Renal cortical epithelial cell (primary cell): ENCODE data around the gene GPR137B. TPM values are rescaled to one million over a fixed set of nuclear protein-coding genes. Genes with fewer than 3 reads are reported as not detected.
"Not testable (repeated sequence)": the region's sequence is repeated elsewhere in the genome, so short reads cannot be mapped to it uniquely, and the experiment has no call there.

Experiments used
- DNase-seq: peaks from one replicate; pipeline ENCODE4 v3.0.0-alpha.2; 2011; ENCODE audit warnings: low read depth
- total RNA-seq: library from RNA; depleted of rRNA; stranded (reverse); fragments of >200 nt; gene quantifications from 2 replicates; pipeline ENCODE4 v1.2.3, GENCODE V29; 2014

GPR137B gene
- total RNA-seq, 1 donor from 2014 or later, result 12.2 TPM

DNA sequence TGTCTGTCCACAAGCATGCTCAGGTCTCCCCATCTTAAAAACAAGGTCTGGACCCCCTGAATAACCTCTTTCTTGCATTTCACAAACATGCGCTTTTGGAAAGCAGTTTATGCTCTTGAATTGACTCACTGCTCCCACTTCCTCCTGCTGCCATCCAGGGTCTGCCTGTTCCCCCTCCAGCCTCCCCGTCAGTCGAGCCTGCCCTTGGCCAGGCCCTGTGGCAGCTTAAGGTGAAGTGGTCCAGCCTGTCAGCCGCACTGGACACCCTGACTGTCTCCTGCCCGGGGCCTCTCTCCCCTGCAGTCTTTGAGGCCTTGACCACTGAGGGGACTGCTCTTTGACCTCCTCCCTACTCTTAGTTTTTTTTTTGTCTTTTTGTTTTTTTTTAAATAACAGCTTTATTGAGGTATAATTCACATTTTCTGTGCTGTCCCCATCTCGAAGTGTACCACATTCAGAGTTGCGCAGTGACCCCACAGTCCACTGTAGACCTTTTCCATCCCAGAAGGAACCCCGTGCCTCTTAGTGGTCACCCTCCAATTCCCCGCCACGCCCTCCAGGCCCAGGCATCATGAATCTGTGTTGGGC is 18.3 kb downstream of the GPR137B start:
- DNase-seq, result no peak

DNA sequence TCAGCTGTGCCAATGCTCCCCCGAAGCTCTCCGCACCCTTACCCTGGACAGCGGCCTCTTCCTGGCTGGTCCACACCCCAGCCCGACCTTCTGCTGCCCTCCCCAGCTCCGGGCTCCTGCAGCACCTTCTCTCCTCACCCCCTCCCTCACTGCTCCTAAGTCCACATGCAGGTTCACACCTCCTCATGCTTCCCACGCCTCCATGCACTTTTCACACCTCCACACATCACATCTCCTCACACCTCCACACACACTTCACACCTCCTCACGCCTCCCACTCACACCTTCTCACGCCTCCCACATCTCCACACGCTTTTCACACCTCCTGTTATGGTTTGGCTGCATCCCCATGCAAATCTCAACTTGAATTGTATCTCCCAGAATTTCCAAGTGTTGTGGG is 18.9 kb downstream of the GPR137B start:
- DNase-seq, result no peak

DNA sequence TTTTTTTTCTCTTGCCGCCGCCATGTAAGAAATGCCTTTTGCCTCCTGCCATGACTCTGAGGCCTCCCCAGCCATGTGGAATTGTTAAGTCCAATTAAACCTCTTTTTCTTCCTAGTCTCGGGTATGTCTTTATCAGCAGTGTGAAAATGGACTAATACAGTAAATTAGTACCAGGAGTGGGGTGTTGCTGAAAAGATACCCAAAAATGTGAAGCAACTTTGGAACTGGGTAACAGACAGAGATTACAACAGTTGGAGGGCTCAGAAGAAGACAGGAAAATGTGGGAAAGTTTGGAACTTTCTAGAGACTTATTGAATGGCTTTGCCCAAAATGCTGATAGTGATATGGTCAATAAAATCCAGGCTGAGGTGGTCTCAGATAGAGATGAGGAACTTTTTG is 19.4 kb downstream of the GPR137B start:
- not testable (repeated sequence) for DNase-seq

DNA sequence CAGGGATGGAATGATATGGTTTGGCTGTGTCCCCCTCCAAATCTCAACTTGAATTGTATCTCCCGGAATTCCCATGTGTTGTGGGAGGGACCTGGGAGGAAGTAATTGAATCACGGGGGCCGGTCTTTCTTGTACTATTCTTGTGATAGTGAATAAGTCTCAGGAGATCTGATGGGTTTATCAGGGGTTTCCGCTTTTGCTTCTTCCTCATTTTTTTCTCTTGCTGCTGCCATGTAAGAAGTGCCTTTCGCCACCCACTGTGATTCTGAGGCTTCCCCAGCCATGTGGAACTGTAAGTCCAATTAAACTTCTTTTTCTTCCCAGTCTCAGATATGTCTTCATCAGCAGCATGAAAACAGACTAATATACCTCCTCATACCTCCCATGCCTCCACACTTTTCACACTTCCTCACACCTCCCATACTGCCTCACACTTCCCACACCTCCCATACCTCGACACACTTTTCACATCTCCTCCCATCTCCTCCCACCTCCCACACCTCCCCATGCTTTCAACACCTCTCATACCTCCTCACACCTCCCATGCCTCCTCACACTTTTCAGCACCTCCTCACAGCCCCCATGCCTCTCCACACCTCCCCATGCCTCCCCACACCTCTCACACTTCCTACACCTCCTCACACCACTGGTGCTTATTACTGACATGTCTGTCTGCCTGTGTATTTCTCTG is 21.3 kb downstream of the GPR137B start:
- no peak for DNase-seq

DNA sequence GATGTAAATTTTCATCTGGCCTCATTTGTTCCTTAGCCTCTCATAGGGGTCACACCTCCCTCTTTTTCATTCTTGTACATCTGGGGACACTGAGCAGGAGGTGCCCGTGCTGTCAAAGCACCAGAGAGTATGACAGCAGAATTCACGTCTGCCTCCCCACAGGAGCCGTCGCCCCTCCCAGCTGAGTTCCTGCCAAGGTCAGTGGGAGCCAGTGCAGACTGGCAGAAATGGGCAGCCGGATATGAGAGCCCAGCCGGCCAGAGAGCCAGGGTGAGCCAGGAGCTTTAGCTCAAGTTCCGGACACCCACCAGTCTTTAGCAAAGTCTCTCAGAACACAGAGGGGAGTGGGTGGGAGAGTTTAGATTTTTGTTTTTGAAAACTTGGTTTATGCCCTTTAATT is 21.9 kb downstream of the GPR137B start:
- DNase-seq, result no peak

DNA sequence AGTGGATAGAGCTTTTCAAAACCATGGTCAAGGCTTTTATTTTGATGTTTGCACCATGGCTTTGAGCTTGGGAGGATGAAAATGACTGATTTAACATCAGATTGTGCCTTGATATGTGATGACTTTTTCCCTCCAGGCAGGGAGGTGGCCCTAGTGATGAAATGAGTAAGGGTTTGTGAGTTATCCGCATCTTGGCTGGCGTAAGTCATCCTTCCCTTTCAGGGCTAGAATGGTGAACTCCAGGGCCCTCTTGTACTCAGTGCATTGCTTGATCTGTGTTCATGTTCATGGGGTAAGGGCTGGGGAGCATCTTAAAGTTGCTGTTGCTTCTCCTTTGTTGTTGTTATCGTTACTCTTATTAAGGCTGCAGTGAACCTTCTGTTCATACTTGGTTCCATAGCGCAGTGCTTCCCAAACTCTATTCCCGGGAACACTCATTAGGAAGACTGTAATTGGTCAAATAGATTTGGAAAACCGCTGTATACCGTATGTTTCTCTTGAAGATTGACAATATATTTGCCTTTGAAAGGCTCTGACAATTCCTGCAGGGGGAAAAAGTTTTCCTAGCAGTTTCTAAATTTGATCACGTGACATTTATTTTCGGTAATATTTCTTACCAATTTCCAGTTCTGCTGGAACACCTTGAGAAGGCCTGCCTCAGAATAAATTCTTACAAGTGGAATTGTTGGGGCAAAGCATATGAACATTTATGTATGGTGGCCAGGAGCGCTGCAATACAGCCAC is 23.1 kb downstream of the GPR137B start:
- DNase-seq, result no peak

DNA sequence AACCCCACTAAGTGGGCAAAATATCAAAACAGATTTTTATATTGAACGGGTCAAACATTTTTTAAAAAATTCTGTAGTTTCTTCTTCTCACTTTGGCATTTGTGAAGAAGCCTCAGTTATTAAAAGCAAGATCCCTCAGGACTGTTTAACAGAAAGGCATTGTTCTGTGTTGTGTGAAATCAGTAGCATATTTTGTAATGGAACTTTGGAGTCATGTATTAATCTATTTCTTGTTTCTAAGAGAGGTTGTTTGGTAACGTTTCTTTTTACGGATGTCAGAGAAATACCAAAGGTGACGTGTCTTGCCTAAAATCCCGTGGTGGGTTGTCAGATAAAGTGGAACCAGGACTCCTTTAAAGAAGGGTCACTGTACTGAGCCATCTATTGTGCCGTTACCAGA is 23.7 kb downstream of the GPR137B start:
- DNase-seq, result no peak

DNA sequence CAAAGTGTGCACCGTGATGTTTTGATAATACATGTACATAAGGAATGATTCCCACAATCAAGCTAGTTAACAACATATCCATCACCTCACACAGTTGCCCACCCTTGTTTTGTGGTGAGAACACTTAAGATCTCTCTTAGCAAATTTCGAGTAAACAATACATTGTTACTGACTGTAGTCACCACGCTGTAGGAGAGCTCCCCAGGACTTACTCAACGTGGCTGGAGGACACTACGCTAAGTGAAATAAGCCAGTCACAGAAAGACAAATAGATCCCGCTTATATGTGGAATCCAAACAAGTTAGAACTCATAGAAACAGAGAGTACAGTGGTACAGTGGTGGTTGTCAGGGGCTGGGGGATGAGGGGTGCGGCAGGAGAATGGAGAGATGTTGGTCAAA is 24.8 kb downstream of the GPR137B start:
- no peak for DNase-seq

DNA sequence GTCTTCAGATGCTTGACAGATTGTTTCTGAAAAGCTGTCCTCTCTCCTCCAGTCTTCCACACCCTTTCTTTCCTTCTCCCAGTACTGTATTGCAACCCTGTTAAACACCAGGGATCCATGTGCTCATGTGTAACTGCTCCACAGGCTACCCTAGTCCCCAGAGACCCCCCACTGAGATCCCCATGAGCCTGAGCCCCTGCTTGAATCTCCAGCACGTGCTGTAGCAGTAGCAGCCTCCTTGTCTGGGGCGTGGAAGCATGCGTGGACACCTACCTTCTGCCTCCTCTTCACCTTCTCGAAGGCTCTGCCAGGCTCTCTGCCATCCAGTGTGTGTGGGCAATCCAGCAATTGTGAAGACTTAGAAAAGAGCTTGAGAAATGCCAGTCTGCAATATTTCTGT is 25.2 kb downstream of the GPR137B start:
- DNase-seq, result no peak

DNA sequence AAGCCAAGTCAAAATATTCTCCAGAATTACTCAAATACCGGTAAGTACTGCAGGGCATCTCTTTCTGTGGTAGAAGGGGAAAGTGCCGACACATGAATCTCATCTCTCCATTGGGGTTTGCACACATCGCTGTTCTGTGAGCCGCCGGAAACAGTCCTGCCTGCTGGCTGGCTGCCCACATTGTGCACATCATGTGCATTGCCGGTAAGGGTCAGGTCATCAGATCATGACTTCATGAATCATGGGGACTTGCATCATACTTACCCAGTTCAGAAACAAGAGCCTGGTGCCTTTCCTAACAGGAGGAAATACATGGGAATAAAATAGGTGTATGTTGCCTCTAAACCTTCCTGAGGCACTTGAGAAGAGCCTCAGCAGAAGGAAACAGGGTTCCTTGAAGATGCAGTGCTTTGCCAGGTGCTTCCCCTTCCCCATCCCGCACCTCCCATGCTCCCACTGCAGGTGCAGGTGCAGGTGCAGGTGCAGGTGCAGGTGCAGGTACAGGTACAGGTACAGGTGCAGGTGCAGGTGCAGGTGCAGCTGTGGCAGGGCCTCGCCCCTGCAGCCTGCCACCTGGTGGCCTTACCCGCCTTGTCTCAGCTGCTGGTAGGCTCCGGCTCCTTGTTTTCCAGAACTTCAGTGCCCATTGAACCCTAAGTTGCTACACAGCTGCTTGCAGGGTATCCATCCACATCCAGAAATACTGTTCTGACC is 26.5 kb downstream of the GPR137B start:
- peak; percentile 98 for DNase-seq

DNA sequence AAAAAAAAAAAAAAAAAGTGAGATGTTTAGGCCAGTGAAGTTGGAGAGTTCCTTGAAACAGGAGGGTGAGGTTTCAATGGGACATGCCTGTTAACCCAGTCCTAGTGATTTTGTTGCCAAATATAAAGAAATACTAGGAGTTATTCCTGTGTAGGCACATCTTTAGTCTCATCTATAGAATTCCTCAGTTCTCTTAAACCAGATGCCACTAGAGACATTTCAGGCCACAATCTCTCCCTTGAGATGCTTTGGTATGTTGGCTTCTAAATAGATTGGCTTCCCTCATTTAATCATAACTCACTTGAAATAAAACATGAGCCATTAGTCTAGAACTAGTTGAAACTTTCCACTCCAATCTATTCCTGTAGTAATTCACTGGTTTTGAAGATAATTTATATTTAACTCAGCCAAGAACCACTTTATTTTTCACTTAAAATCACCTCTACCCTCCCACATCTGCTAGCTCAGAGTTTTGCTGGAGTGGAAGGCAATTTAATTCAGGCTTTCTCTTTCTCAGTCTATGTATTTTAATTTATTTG is 29.8 kb downstream of the GPR137B start:
- no peak for DNase-seq

DNA sequence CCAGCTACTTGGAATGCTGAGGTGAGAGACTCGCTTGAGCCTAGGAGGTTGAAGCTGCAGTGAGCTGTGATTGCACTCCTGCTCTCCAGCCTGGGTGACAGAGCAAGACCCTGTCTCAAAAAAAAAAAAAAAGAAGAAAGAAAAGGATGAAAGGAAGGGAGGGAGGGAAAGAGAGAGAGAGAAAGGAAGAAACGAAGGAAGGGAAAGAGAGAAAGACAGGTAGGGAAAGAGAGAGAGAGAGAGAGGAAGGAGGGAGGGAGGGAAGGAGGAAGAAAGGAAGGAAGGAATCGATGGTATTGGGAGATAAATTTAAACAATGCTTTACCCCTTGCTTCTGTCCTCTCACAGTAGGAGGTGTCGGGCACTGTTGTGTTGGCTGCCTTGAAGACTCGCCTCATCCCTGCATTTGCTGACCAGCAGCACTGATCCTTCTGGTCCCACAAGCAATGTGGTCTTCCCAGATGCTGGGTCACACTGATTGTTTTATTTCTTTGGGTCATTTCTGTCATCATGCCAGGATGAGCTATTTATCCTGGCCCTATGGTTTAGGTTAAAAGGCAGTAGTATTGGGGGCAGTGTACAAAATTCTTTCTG is 30.9 kb downstream of the GPR137B start:
- no peak for DNase-seq

DNA sequence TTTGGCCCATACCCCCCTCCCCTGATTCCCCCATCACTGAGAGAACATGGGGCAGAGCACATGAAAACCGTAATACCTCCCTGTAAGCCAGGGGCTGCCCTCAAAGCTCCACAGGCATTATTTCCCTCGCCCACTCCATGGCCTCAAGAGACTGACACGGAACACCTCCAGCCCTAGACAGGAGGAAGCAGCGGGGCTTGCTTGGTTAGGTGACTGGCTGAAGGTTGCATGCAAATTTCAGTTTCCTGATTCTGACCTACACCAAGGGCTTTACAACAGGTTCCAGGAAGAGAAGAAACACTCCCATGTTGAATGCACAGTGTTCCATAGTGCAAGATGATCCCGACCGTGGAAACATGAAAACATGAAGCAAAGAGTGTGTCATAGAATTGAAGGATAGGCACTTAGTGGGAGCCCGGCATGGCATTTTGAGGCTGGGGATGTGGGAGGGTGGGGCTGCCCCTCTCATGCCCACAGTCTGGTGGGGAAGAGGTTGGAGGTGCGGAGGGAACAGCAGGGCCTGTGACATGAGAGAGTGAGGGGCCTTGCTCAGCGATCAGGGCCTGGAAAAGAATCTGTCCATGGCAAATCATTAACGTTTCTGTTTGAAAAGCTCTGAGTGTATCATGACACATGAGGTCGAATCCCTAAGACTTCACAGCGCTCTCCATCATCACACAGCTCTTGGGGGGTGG is 33.5 kb downstream of the GPR137B start:
- DNase-seq, result peak; percentile 82

DNA sequence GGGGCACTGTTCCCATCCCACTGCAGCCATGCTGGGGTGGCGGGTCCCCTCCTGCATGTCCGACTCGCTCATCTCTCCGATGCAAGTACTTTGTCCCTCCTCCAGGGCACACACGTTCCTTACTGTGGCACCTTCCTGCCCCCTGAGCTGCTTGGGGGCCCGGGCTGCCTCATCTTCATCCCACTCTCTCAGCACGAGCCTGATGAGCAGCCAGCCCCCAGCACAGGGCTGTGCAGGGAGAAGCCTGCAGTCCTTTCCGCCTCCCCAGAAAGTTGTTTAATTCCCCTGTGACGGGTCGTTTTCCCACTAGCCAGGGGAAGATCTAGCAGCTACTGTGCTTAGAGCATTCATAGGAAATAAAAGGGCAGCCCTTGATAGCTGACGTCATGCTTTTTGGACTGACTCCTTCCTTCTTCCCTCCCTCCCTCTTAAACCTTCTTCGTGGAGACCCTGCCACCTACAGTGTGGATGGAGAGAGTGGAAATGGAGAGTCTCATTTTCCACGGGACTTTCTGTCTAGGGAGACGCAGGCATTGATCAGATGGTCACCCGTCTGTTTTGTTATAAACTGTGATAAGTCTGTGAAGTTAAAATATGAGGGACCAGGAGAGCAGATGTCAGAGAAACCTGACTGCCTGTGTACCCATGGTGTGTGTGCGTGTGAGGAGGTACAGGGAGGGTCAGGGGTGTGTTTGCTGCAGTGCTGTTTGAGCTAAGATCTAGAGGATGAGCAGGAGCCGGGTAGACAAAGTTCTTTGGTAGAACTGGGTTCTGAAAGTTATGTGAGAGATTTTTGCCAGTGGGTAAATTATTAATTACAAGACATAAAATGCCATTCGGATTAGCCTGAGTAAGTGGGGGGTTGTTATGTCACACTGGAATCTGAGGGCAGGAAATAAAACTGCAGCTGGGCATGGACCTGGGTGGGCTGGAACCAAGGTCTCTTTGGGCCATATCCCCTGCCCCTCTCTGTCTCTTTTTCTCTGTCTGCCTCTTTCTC is 34.3 kb downstream of the GPR137B start:
- peak; percentile 85 for DNase-seq

DNA sequence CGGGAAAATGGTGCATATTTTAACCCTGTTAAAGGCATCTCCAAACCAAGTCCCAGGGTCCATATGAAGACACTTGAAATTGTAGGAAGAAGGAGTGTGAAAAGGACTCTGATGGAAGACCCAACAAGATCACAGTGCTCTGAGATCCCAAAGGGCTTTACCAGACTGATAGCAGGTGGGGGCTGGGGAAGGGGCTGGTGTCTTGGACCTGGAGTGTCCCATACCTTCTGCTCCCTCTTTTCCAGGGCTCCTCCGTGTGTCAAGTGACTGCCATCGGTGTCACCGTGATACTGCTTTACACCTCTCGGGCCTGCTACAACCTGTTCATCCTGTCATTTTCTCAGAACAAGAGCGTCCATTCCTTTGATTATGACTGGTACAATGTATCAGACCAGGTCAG is 37.3 kb downstream of the GPR137B start:
- DNase-seq, result no peak

DNA sequence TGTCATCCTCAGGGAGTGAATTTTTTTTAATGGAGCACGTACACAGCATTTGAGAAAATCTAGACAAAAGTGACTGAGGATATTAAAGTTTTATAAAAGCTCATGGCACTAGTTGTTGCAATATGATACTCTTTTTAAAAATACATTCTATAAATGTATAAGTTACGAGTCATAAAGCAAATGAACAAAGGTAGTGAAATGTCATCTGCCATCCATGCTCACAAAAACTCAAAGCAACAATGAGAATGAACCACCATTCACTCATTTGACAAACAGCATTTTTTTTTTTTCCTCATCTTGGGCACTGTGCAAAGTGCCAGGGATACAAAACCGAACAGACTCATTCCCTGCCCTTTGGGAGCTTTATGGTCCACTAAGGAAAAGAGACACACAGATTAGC is 38.7 kb downstream of the GPR137B start:
- DNase-seq, result no peak

DNA sequence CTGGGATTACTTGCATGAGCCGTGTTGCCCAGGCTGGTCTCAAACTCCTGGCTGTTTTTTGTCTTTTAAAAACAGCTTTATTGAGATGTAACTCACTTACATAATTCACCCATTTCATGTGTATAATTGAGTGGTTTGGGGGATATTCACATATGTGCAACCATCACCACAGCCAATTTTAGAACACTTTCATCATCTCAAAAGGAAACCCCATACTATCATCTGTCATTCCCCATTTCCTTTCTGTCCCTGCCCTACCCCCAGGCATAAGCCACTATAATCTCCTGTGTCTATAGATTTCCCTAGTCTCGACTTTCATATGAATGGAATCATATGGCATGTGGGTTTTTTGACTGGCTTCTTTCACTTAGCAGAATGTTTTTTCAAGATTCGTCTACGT is 43.3 kb downstream of the GPR137B start:
- no peak for DNase-seq

DNA sequence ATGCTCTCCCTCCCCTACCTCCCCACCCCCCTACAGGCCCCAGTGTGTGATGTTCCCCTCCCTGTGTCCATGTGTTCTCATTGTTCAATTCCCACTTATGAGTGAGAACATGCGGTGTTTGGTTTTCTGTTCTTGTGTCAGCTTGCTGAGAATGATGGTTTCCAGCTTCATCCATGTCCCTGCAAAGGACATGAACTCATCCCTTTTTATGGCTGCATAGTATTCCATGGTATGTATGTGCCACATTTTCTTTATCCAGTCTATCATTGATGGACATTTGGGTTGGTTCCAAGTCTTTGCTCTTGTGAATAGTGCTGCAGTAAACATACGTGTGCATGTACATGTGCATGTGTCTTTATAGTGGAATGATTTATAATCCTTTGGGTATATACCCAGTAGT is 44.1 kb downstream of the GPR137B start:
- DNase-seq, result not testable (repeated sequence)

DNA sequence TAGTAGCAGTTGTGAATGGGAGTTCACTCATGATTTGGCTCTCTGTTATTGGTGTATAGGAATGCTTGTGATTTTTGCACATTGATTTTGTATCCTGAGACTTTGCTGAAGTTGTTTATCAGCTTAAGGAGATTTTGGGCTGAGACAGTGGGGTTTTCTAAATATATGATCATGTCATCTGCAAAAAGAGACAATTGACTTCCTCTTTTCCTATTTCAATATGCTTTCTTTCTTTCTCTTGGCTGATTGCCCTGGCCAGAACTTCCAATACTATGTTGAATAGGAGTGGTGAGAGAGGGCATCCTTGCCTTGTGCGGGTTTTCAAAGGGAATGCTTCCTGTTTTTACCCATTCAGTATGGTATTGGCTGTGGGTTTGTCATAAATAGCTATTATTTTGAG is 45.7 kb downstream of the GPR137B start:
- DNase-seq, result not testable (repeated sequence)

DNA sequence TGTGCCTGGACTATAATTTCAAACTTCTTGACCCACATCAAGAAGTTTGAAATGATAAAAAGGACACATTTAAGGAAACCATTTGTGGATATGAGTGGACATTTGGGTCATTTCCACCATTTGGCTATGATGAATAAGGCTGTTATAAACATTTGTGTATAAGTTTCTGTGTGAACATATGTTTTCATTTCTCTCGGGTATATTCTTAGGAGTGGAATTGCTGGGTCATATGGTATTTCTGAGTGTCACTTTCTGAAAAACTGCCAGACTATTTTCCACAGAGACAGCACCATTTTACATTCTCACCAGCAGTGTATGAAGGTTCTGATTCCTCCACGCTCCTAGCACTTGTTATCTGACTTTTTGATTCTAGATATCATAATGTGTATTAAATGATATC is 50.8 kb downstream of the GPR137B start:
- DNase-seq, result no peak
